DLD1 (cell line): ENCODE measurements around the gene PSMD8.
"Not testable (repeated sequence)": the region's sequence is repeated elsewhere in the genome, so short reads cannot be mapped to it uniquely, and the experiment has no call there.

ENCODE experiments used
- in situ Hi-C: cut with HindIII; loops from 2 replicates; pipeline ENCODE4 v1.10.0; 2017; ENCODE audit warnings: low sequenced_read_pairs

The PSMD8 gene

GRCh38 chr19:38409631-38410133 is 35.3 kb downstream of the PSMD8 start:
- in situ Hi-C loops = no loop called here

GRCh38 chr19:38410407-38410806 is 36.0 kb downstream of the PSMD8 start:
- in situ Hi-C loops = not testable (repeated sequence)

GRCh38 chr19:38411041-38411712 is 36.8 kb downstream of the PSMD8 start:
- in situ Hi-C loops = no loop called here

GRCh38 chr19:38411898-38412297 is 37.5 kb downstream of the PSMD8 start:
- in situ Hi-C loops = not testable (repeated sequence)

GRCh38 chr19:38412491-38412890 is 38.1 kb downstream of the PSMD8 start:
- in situ Hi-C loops = no loop called here

- in situ Hi-C loops = no loop called here
Observed at GRCh38 chr19:38412961-38413360, 38.6 kb downstream of the PSMD8 start.

GRCh38 chr19:38413416-38413815 is 39.0 kb downstream of the PSMD8 start:
- in situ Hi-C loops = no loop called here

GRCh38 chr19:38417146-38417543 is 42.8 kb downstream of the PSMD8 start:
- in situ Hi-C loops = no loop called here

GRCh38 chr19:38417544-38418506 is 43.5 kb downstream of the PSMD8 start:
- in situ Hi-C loops = no loop called here

GRCh38 chr19:38420935-38421334 is 46.6 kb downstream of the PSMD8 start:
- in situ Hi-C loops = no loop called here

GRCh38 chr19:38421856-38422255 is 47.5 kb downstream of the PSMD8 start:
- in situ Hi-C loops = no loop called here

GRCh38 chr19:38422438-38422837 is 48.1 kb downstream of the PSMD8 start:
- in situ Hi-C loops = no loop called here

- in situ Hi-C loops = no loop called here
Observed at GRCh38 chr19:38424272-38424671, 49.9 kb downstream of the PSMD8 start.

GRCh38 chr19:38425222-38425809 is 50.9 kb downstream of the PSMD8 start:
- in situ Hi-C loops = no loop called here

GRCh38 chr19:38425810-38426466 is 51.6 kb downstream of the PSMD8 start, which contains the start of gene RASGRP4:
RASGRP4 (minus strand) TSS chr19:38426219; CDS start chr19:38426091, 128 bp downstream.
- in situ Hi-C loops = no loop called here

GRCh38 chr19:38427035-38427677 is 52.8 kb downstream of the PSMD8 start:
- in situ Hi-C loops = not testable (repeated sequence)

GRCh38 chr19:38429055-38429810 is 54.9 kb downstream of the PSMD8 start:
- in situ Hi-C loops = no loop called here

- in situ Hi-C loops = no loop called here
Observed at GRCh38 chr19:38429811-38430156, 55.4 kb downstream of the PSMD8 start.

- in situ Hi-C loops = no loop called here
Observed at GRCh38 chr19:38430931-38431330, 56.6 kb downstream of the PSMD8 start.

GRCh38 chr19:38433268-38433733 is 58.9 kb downstream of the PSMD8 start, which contains the start of gene RYR1:
RYR1 (plus strand) TSS chr19:38433691; CDS start chr19:38433830, 139 bp downstream.
- in situ Hi-C loops = no loop called here
